K562 (cell line): Measurements from ENCODE around the gene NQO2. TPM values are rescaled to one million over a fixed set of nuclear protein-coding genes. Genes with fewer than 3 reads are reported as not detected.

Source experiments
- ATF7 ChIP-seq: fragments of 450-650 bp; IDR thresholded peaks from 2 replicates; pipeline ENCODE4 v1.7.1; 2014; ENCODE audit warnings: mild to moderate bottlenecking, moderate library complexity
- BMI1 ChIP-seq: fragments of 150-350 bp; IDR thresholded peaks from 2 replicates; pipeline ENCODE4 v1.6.1; 2014; ENCODE audit warnings: low read length
- DIDO1 ChIP-seq: fragments of 450-650 bp; IDR thresholded peaks from 2 replicates; pipeline ENCODE4 v1.6.1; 2016; ENCODE audit warnings: low read depth, missing biosample characterization, missing genetic modification characterization
- EGR1 ChIP-seq: fragments of 450-650 bp; conservative IDR thresholded peaks from 2 replicates; pipeline ENCODE4 v1.6.1; 2017; ENCODE audit warnings: mild to moderate bottlenecking
- FOXK2 ChIP-seq, 2 experiments: fragments of 450-650 bp; IDR thresholded peaks in 1 of 2; conservative IDR thresholded peaks in 1 of 2; 2 replicates each; pipeline ENCODE4 v1.6.1; 2016; ENCODE audit warnings: low read depth in 2 of 2, mild to moderate bottlenecking in 1 of 2
- KLF6 ChIP-seq: fragments of 250-450 bp; sonication (Bioruptor Pico); IDR thresholded peaks from 2 replicates; pipeline ENCODE4 v1.4.0; 2020; ENCODE audit warnings: mild to moderate bottlenecking, moderate library complexity, borderline replicate concordance
- NCOR1 ChIP-seq: fragments of 450-650 bp; IDR thresholded peaks from 2 replicates; pipeline ENCODE4 v1.6.1; 2016; ENCODE audit warnings: mild to moderate bottlenecking, moderate library complexity
- NR4A1 ChIP-seq, 2 experiments: fragments of 250-450 bp in 1 of 2; fragments of 450-650 bp in 1 of 2; sonication (Bioruptor Pico) in 1 of 2; IDR thresholded peaks; 2 replicates each; pipeline versions ENCODE4 v1.4.0 to v1.6.1; 2016 to 2020; ENCODE audit warnings: mild to moderate bottlenecking in 2 of 2, missing compliant biosample characterization in 1 of 2, missing genetic modification characterization in 1 of 2, moderate library complexity in 1 of 2
- PPARD ChIP-seq: fragments of 250-450 bp; sonication (Bioruptor Pico); IDR thresholded peaks from 2 replicates; pipeline ENCODE4 v1.8.0; 2022; ENCODE audit warnings: inconsistent platforms, mild to moderate bottlenecking, moderate library complexity
- SIX5 ChIP-seq, 2 experiments: IDR thresholded peaks; 2 replicates each; pipeline ENCODE4 v1.6.1; 2011; ENCODE audit warnings: low read length in 2 of 2, borderline replicate concordance in 1 of 2, low read depth in 1 of 2, mild to moderate bottlenecking in 1 of 2, moderate library complexity in 1 of 2; ENCODE audit not compliant: insufficient read depth in 1 of 2
- SNIP1 ChIP-seq: fragments of 450-650 bp; IDR thresholded peaks from 2 replicates; pipeline ENCODE4 v1.7.1; 2017; ENCODE audit warnings: low read depth, mild to moderate bottlenecking
- SP2 ChIP-seq: IDR thresholded peaks from 2 replicates; pipeline ENCODE4 v1.6.1; 2011; ENCODE audit warnings: mild to moderate bottlenecking, low read depth, low read length, moderate library complexity; ENCODE audit not compliant: poor library complexity, severe bottlenecking; ENCODE audit errors: extremely low read depth
- STAT5A ChIP-seq: IDR thresholded peaks from 2 replicates; pipeline ENCODE4 v1.6.1; 2012; ENCODE audit warnings: low read length, inconsistent platforms, borderline replicate concordance
- TEAD2 ChIP-seq: fragments of 450-650 bp; IDR thresholded peaks from 2 replicates; pipeline ENCODE4 v1.6.1; 2016; ENCODE audit warnings: missing genetic modification characterization, control low read depth, missing compliant biosample characterization
- ZNF143 ChIP-seq: sonication (generic); formaldehyde crosslinking; IDR thresholded peaks from 2 replicates; pipeline ENCODE4 v1.9.0; 2022; ENCODE audit warnings: mild to moderate bottlenecking, missing genetic modification reagents
- ZNF217 ChIP-seq: sonication (generic); formaldehyde crosslinking; IDR thresholded peaks from 2 replicates; pipeline ENCODE4 v1.8.0; 2022; ENCODE audit warnings: mild to moderate bottlenecking, missing genetic modification reagents
- ZNF695 ChIP-seq: fragments of 450-650 bp; formaldehyde crosslinking; IDR thresholded peaks from 2 replicates; pipeline ENCODE4 v1.4.0; 2020; ENCODE audit warnings: mild to moderate bottlenecking, moderate library complexity
- ZNF740 ChIP-seq, 3 experiments: fragments of 200-800 bp in 1 of 3; sonication (Bioruptor generic) in 1 of 3; sonication (generic) in 1 of 3; formaldehyde crosslinking in 1 of 3; IDR thresholded peaks; 2 replicates each; pipeline versions ENCODE4 v1.6.1 to v1.8.0; 2016 to 2022; ENCODE audit warnings: mild to moderate bottlenecking in 2 of 3, missing compliant biosample characterization in 2 of 3, missing genetic modification characterization in 2 of 3, missing genetic modification reagents in 1 of 3
- ZNF76 ChIP-seq: fragments of 250-450 bp; sonication (Bioruptor Pico); IDR thresholded peaks from 2 replicates; pipeline ENCODE4 v1.4.0; 2020; ENCODE audit warnings: mild to moderate bottlenecking, moderate library complexity, borderline replicate concordance
- polyA plus RNA-seq, 8 experiments: library from polyadenylated mRNA; depleted of rRNA in 4 of 8; stranded (reverse) in 5 of 8; unstranded in 3 of 8; fragments of >200 nt; fragmentation: Nextera tagmentation in 2 of 8; fragmentation: Illumina TruSeq in 1 of 8; extraction: Ambion mirVana in 2 of 8; extraction: Trizol in 1 of 8; gene quantifications; 2 replicates each; pipeline versions ENCODE4 v1.2.1 to v1.2.3, GENCODE V29; 2011 to 2014; ENCODE audit warnings: inconsistent platforms in 1 of 8, missing spikeins in 1 of 8
- total RNA-seq, 7 experiments: library from RNA; depleted of rRNA in 6 of 7; stranded (reverse); fragments of >200 nt in 6 of 7; fragmentation: Illumina TruSeq in 2 of 7; extraction: Trizol in 2 of 7; gene quantifications; 2 replicates each; pipeline versions ENCODE4 v1.2.1 to v1.2.3, GENCODE V29; 2011 to 2021; ENCODE audit warnings: low replicate concordance in 1 of 7
- TF ChIP-seq, protein P1 (sequence below): fragments of 250-450 bp; sonication (Bioruptor Pico); IDR thresholded peaks from 2 replicates; pipeline ENCODE4 v1.5.0; 2020; ENCODE audit warnings: mild to moderate bottlenecking
- TF ChIP-seq, protein P2 (sequence below), 2 experiments: fragments of 450-650 bp; conservative IDR thresholded peaks; 2 replicates each; pipeline ENCODE4 v1.6.1; 2017; ENCODE audit warnings: mild to moderate bottlenecking in 2 of 2, moderate library complexity in 2 of 2
- TF ChIP-seq, protein P3 (sequence below): fragments of 200-400 bp; formaldehyde crosslinking; IDR thresholded peaks from 2 replicates; pipeline ENCODE4 v1.6.1; 2017; ENCODE audit warnings: mild to moderate bottlenecking, low read depth, low read length, moderate library complexity

The NQO2 gene
- total and polyA plus RNA-seq, 9 of the 15 experiments (the other 6 are each of a cell fraction or from before 2014, with no cell fraction given): 54.6 to 214 (median 116) TPM

DNA sequence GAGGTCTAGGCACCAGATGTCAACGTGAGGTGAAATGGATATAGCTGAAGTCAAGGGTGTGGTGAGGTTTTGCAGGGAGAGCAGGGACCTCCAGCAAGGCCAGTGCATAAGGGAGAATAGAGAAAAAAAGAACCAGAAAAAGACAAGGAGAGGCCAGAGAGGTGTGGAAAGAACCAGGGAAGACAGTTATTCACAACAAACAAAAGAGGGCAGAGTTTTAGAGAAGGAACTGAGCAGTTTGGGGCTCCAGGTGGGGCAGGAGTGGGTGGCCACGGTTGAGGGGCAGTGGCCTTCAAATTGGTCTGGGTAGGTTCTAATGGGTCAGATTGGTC lies 11.6 kb upstream of the NQO2 start (continued):
- no peak; the same call in 1 of the 2 replicates for TF ChIP-seq ZNF76 (CRISPR knock-in tag)
- TF ChIP-seq NR4A1 (CRISPR knock-in tag; IDR thresholded peaks at IDR 0.05): no peak
- 0 out of 2 replicates have a peak, but pooled peaks have one; percentile 14 for TF ChIP-seq NR4A1 (tag; IDR thresholded peaks at IDR 0.05)
- no peak for TF ChIP-seq ZNF143 (CRISPR knock-in tag)
- TF ChIP-seq SNIP1: peak; percentile 44; the same call in 1 of the 2 replicates
- TF ChIP-seq ZNF740 (CRISPR knock-in tag; IDR thresholded peaks at IDR 0.05): no peak
- TF ChIP-seq ZNF740 (tag; IDR thresholded peaks at IDR 0.05): 0 out of 4 replicates have a peak, but pooled peaks of 1 of the 2 experiments have one; percentile 37
- TF ChIP-seq ATF7: no peak
- no peak for TF ChIP-seq TEAD2 (tag)
- no peak for TF ChIP-seq KLF6
- TF ChIP-seq SP2: no peak
- TF ChIP-seq, protein P1, sequence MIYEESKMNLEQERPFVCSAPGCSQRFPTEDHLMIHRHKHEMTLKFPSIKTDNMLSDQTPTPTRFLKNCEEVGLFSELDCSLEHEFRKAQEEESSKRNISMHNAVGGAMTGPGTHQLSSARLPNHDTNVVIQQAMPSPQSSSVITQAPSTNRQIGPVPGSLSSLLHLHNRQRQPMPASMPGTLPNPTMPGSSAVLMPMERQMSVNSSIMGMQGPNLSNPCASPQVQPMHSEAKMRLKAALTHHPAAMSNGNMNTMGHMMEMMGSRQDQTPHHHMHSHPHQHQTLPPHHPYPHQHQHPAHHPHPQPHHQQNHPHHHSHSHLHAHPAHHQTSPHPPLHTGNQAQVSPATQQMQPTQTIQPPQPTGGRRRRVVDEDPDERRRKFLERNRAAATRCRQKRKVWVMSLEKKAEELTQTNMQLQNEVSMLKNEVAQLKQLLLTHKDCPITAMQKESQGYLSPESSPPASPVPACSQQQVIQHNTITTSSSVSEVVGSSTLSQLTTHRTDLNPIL (CRISPR knock-in tag): no peak
- TF ChIP-seq FOXK2 (conservative IDR thresholded peaks at IDR 0.05 in 1 of 2, IDR thresholded peaks at IDR 0.05 in 1 of 2; ENCODE audit: low read depth in 2 of 2): no peak; a peak in 1 of 4 replicates
- no peak for TF ChIP-seq DIDO1 (tag)
- TF ChIP-seq, protein P2, sequence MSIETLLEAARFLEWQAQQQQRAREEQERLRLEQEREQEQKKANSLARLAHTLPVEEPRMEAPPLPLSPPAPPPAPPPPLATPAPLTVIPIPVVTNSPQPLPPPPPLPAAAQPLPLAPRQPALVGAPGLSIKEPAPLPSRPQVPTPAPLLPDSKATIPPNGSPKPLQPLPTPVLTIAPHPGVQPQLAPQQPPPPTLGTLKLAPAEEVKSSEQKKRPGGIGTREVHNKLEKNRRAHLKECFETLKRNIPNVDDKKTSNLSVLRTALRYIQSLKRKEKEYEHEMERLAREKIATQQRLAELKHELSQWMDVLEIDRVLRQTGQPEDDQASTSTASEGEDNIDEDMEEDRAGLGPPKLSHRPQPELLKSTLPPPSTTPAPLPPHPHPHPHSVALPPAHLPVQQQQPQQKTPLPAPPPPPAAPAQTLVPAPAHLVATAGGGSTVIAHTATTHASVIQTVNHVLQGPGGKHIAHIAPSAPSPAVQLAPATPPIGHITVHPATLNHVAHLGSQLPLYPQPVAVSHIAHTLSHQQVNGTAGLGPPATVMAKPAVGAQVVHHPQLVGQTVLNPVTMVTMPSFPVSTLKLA (conservative IDR thresholded peaks at IDR 0.05): no peak
- no peak for TF ChIP-seq STAT5A
- TF ChIP-seq NCOR1: no peak
- TF ChIP-seq EGR1: 0 out of 2 replicates have a peak, but pooled peaks have one; percentile 4
- no peak for TF ChIP-seq PPARD
- no peak for TF ChIP-seq ZNF217 (CRISPR knock-in tag)
- TF ChIP-seq ZNF695 (CRISPR knock-in tag): 0 out of 2 replicates have a peak, but pooled peaks have one; percentile 56
- TF ChIP-seq SIX5 (IDR thresholded peaks at IDR 0.05; ENCODE audit: borderline replicate concordance in 1 of 2, insufficient read depth in 1 of 2, low read depth in 1 of 2, low read length in 2 of 2): no peak
- TF ChIP-seq, protein P3, sequence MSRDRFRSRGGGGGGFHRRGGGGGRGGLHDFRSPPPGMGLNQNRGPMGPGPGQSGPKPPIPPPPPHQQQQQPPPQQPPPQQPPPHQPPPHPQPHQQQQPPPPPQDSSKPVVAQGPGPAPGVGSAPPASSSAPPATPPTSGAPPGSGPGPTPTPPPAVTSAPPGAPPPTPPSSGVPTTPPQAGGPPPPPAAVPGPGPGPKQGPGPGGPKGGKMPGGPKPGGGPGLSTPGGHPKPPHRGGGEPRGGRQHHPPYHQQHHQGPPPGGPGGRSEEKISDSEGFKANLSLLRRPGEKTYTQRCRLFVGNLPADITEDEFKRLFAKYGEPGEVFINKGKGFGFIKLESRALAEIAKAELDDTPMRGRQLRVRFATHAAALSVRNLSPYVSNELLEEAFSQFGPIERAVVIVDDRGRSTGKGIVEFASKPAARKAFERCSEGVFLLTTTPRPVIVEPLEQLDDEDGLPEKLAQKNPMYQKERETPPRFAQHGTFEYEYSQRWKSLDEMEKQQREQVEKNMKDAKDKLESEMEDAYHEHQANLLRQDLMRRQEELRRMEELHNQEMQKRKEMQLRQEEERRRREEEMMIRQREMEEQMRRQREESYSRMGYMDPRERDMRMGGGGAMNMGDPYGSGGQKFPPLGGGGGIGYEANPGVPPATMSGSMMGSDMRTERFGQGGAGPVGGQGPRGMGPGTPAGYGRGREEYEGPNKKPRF: no peak
- TF ChIP-seq BMI1: no peak
